HCT116 (cell line): ENCODE data around the gene TMEM204. TPM values are rescaled to one million over a fixed set of nuclear protein-coding genes. Genes with fewer than 3 reads are reported as not detected.

ENCODE experiments used
- ATAC-seq: fragments of 200-7000 bp; cut with Tn5 transposase; 2 replicates; pipeline ENCODE4 v1.9.1; 2020; ENCODE audit warnings: mild to moderate bottlenecking, moderate library complexity
- BruUV-seq: library from RNA; stranded (reverse); fragments of 400-500 nt; replicated peaks from 2 replicates; lab custom pipeline; 2021; lab: Mats Ljungman, UMichigan
- CTCF ChIA-PET: fragments of 300-600 bp; sonication (Branson Sonifier 250); formaldehyde crosslinking; loops from one replicate; lab custom pipeline; 2021; ENCODE audit warnings: antibody characterized with exemption; lab: Charles Lee
- POLR2A ChIA-PET: fragments of 300-600, 350-600 bp; sonication (Branson Sonifier 250); formaldehyde crosslinking; loops from one replicate; lab custom pipeline; 2021; ENCODE audit warnings: antibody characterized with exemption; lab: Charles Lee
- RAD21 ChIA-PET, 2 experiments: fragments of 300-600 bp; sonication (Branson Sonifier 250); formaldehyde crosslinking; loops; one replicate each; lab custom pipeline; 2023; ENCODE audit warnings: low total read pairs in 2 of 2; ENCODE audit not compliant: uncharacterized antibody in 2 of 2, unreplicated experiment in 2 of 2, low non-redundant PET in 1 of 2; lab: Charles Lee
- DNase-seq: peaks from one replicate; pipeline ENCODE4 v3.0.0-alpha.2; 2010; ENCODE audit warnings: low read depth, low spot score
- H2AFZ ChIP-seq: fragments of 200-600 bp; shearing (Covaris generic), sonication (generic); 2 replicates; pipeline ENCODE4 v1.6.1; 2017; ENCODE audit warnings: low read depth, mixed run types, mixed read lengths, antibody characterized with exemption, low read length; ENCODE audit not compliant: poor library complexity, severe bottlenecking
- H3K27ac ChIP-seq: 2 replicates; pipeline ENCODE4 v1.5.1; 2012; ENCODE audit warnings: low read depth, low read length
- H3K27me3 ChIP-seq: fragments of 200-600 bp; sonication (generic); 2 replicates; pipeline ENCODE4 v1.6.1; 2016; ENCODE audit warnings: mixed run types, low read length, mixed read lengths; ENCODE audit not compliant: insufficient read depth
- H3K36me3 ChIP-seq, 2 experiments: fragments of 200-500 bp in 1 of 2; fragments of 200-600 bp in 1 of 2; sonication (Bioruptor generic) in 1 of 2; sonication (generic) in 1 of 2; 2 replicates each; pipeline versions ENCODE4 v1.5.1 to v1.6.1; 2014 to 2016; ENCODE audit warnings: low read length in 2 of 2, inconsistent platforms in 1 of 2, mixed read lengths in 1 of 2, mixed run types in 1 of 2; ENCODE audit not compliant: insufficient read depth in 2 of 2, control insufficient read depth in 1 of 2
- H3K4me1 ChIP-seq, 2 experiments: fragments of 200-600 bp in 1 of 2; sonication (generic) in 1 of 2; 2 replicates each; pipeline versions ENCODE4 v1.5.1 to v1.6.1; 2012 to 2017; ENCODE audit warnings: low read length in 2 of 2, inconsistent platforms in 1 of 2, mild to moderate bottlenecking in 1 of 2, mixed read lengths in 1 of 2, mixed run types in 1 of 2, moderate library complexity in 1 of 2; ENCODE audit not compliant: insufficient read depth in 2 of 2, control insufficient read depth in 1 of 2
- H3K4me2 ChIP-seq: fragments of 200-600 bp; sonication (generic); 2 replicates; pipeline ENCODE4 v1.6.1; 2017; ENCODE audit warnings: mixed run types, low read length, mixed read lengths
- H3K4me3 ChIP-seq, 2 experiments: fragments of 200-600 bp in 1 of 2; sonication (generic) in 1 of 2; replicated peaks in 1 of 2; 2 replicates each; pipeline ENCODE4 v1.5.1; 2011 to 2016; ENCODE audit warnings: low read length in 2 of 2, control low read depth in 1 of 2, low read depth in 1 of 2, mild to moderate bottlenecking in 1 of 2, mixed read lengths in 1 of 2, mixed run types in 1 of 2
- H3K79me2 ChIP-seq: fragments of 200-600 bp; sonication (generic); 2 replicates; pipeline ENCODE4 v1.6.1; 2017; ENCODE audit warnings: mild to moderate bottlenecking, mixed run types, low read length, moderate library complexity, mixed read lengths; ENCODE audit not compliant: insufficient read depth
- H3K9ac ChIP-seq: fragments of 200-600 bp; sonication (generic); 2 replicates; pipeline ENCODE4 v1.6.1; 2016; ENCODE audit warnings: low read length, mixed read lengths
- H3K9me2 ChIP-seq: fragments of 200-600 bp; sonication (generic), shearing (Covaris generic); 2 replicates; pipeline ENCODE4 v1.6.1; 2017; ENCODE audit warnings: mixed run types, mild to moderate bottlenecking, moderate library complexity; ENCODE audit not compliant: insufficient read depth
- H3K9me3 ChIP-seq, 2 experiments: fragments of 200-500 bp in 1 of 2; fragments of 200-600 bp in 1 of 2; sonication (Bioruptor generic) in 1 of 2; sonication (generic) in 1 of 2; 2 replicates each; pipeline ENCODE4 v1.6.1; 2014 to 2017; ENCODE audit warnings: low read length in 2 of 2, mixed read lengths in 2 of 2, inconsistent platforms in 1 of 2, low read depth in 1 of 2, mild to moderate bottlenecking in 1 of 2, mixed run types in 1 of 2, moderate library complexity in 1 of 2; ENCODE audit not compliant: control insufficient read depth in 1 of 2, insufficient read depth in 1 of 2
- H4K20me1 ChIP-seq: fragments of 200-600 bp; sonication (generic), shearing (Covaris generic); 2 replicates; pipeline ENCODE4 v1.6.1; 2017; ENCODE audit warnings: mixed run types, mild to moderate bottlenecking, moderate library complexity; ENCODE audit not compliant: insufficient read depth
- CBX3 ChIP-seq: IDR thresholded peaks from 2 replicates; pipeline ENCODE4 v1.6.1; 2012; ENCODE audit warnings: low read depth
- EGR1 ChIP-seq: IDR thresholded peaks from 2 replicates; pipeline ENCODE4 v1.6.1; 2012; ENCODE audit warnings: low read depth
- EZH2 ChIP-seq: fragments of 200-600 bp; sonication (generic); IDR thresholded peaks from 2 replicates; pipeline ENCODE4 v1.6.1; 2017; ENCODE audit warnings: antibody characterized with exemption, mixed run types
- JUND ChIP-seq: IDR thresholded peaks from 2 replicates; pipeline ENCODE4 v1.6.1; 2012
- POLR2A ChIP-seq: IDR thresholded peaks from 2 replicates; pipeline ENCODE4 v1.7.0; 2011; ENCODE audit warnings: borderline replicate concordance; ENCODE audit not compliant: insufficient read depth, insufficient read length; ENCODE audit errors: extremely low read depth
- SIN3A ChIP-seq: IDR thresholded peaks from 2 replicates; pipeline ENCODE4 v1.6.1; 2012; ENCODE audit warnings: low read depth
- SP1 ChIP-seq: IDR thresholded peaks from 2 replicates; pipeline ENCODE4 v1.6.1; 2012; ENCODE audit warnings: low read depth
- SRF ChIP-seq: IDR thresholded peaks from 2 replicates; pipeline ENCODE4 v1.6.1; 2012; ENCODE audit warnings: low read depth
- TCF7L2 ChIP-seq: IDR thresholded peaks from 2 replicates; pipeline ENCODE4 v1.7.0; 2011; ENCODE audit warnings: borderline replicate concordance, inconsistent platforms; ENCODE audit not compliant: insufficient read depth, insufficient read length; ENCODE audit errors: extremely low read depth
- ZFX ChIP-seq: fragments of 450-650 bp; IDR thresholded peaks from 2 replicates; pipeline ENCODE4 v1.6.1; 2017
- ZNF274 ChIP-seq: fragments of 200-500 bp; sonication (Bioruptor generic); IDR thresholded peaks from 2 replicates; pipeline ENCODE4 v1.6.1; 2014; ENCODE audit warnings: mild to moderate bottlenecking, low read depth, low read length, inconsistent platforms
- intact Hi-C: fragments of 100-400 bp; cut with micrococcal nuclease; formaldehyde crosslinking; loops from 2 replicates; pipeline ENCODE4 v1.10.0; 2022
- total RNA-seq: library from RNA; stranded (reverse); gene quantifications from one replicate; pipeline ENCODE4 v1.2.1, GENCODE V29; 2021; ENCODE audit not compliant: unreplicated experiment
- TF ChIP-seq, protein P1 (sequence below): IDR thresholded peaks from 2 replicates; pipeline ENCODE4 v1.6.1; 2012; ENCODE audit warnings: low read depth
- TF ChIP-seq, protein P2 (sequence below): IDR thresholded peaks from 2 replicates; pipeline ENCODE4 v1.6.1; 2012
- TF ChIP-seq, protein P3 (sequence below): IDR thresholded peaks from 2 replicates; pipeline ENCODE4 v1.6.1; 2012
- TF ChIP-seq, protein P4 (sequence below), 3 experiments: fragments of 200-600 bp in 1 of 3; sonication (generic) in 1 of 3; IDR thresholded peaks in 2 of 3; conservative IDR thresholded peaks in 1 of 3; 2 replicates each; pipeline ENCODE4 v1.5.1; 2012 to 2017; ENCODE audit warnings: low read depth in 2 of 3, low read length in 2 of 3, antibody characterized with exemption in 1 of 3, borderline replicate concordance in 1 of 3, control low read depth in 1 of 3, mild to moderate bottlenecking in 1 of 3, mixed read lengths in 1 of 3, mixed run types in 1 of 3, moderate library complexity in 1 of 3; ENCODE audit not compliant: insufficient read depth in 1 of 3
- TF ChIP-seq, protein P5 (sequence below): IDR thresholded peaks from 2 replicates; pipeline ENCODE4 v1.6.1; 2011; ENCODE audit warnings: mild to moderate bottlenecking, low read length, moderate library complexity; ENCODE audit not compliant: insufficient replicate concordance; ENCODE audit errors: extremely low read depth

Gene TMEM204
- total RNA-seq, 1 experiment from 2014 or later: 0.22 TPM

DNA sequence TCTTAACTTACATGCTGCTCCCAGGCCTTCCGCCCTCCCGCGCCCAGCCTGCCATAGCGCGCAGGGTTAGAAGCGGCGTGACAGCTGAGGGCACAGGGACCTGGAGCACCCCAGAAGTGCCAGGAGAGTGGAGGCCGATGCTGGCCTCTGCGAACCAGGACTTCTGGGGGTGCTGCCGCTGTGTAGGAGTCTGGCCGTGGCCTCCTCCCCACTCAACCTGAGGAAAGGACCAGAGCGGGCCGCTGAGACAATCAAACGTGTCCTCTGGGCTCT lies 1.9 kb upstream of the TMEM204 start:
- H3K36me3 ChIP-seq: no peaks in the 10 kb centered on the region
- ChIA-PET RAD21 (no interaction called here), POLR2A (no interaction called here)
- intact Hi-C loops: no loop called here
- no peaks in the 10 kb centered on the region for H3K4me1 ChIP-seq
- ATAC-seq: no peak
- H3K27me3 ChIP-seq: no peaks in the 10 kb centered on the region
- H3K4me2 ChIP-seq: no peak overlapping the region
- no peaks in the 10 kb centered on the region for H4K20me1 ChIP-seq
- no peaks in the 10 kb centered on the region for H3K79me2 ChIP-seq
- no peaks in the 10 kb centered on the region for H3K9me2 ChIP-seq
- no peak overlapping the region for H3K4me3 ChIP-seq
- H3K9me3 ChIP-seq: no peaks in the 10 kb centered on the region
- no peak overlapping the region for H3K27ac ChIP-seq
- TF ChIP-seq SRF: no peak
- TF ChIP-seq ZNF274: no peak
- TF ChIP-seq EGR1: no peak
- TF ChIP-seq EZH2: no peak
- TF ChIP-seq, protein P1, sequence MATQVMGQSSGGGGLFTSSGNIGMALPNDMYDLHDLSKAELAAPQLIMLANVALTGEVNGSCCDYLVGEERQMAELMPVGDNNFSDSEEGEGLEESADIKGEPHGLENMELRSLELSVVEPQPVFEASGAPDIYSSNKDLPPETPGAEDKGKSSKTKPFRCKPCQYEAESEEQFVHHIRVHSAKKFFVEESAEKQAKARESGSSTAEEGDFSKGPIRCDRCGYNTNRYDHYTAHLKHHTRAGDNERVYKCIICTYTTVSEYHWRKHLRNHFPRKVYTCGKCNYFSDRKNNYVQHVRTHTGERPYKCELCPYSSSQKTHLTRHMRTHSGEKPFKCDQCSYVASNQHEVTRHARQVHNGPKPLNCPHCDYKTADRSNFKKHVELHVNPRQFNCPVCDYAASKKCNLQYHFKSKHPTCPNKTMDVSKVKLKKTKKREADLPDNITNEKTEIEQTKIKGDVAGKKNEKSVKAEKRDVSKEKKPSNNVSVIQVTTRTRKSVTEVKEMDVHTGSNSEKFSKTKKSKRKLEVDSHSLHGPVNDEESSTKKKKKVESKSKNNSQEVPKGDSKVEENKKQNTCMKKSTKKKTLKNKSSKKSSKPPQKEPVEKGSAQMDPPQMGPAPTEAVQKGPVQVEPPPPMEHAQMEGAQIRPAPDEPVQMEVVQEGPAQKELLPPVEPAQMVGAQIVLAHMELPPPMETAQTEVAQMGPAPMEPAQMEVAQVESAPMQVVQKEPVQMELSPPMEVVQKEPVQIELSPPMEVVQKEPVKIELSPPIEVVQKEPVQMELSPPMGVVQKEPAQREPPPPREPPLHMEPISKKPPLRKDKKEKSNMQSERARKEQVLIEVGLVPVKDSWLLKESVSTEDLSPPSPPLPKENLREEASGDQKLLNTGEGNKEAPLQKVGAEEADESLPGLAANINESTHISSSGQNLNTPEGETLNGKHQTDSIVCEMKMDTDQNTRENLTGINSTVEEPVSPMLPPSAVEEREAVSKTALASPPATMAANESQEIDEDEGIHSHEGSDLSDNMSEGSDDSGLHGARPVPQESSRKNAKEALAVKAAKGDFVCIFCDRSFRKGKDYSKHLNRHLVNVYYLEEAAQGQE: no peak
- no peak for TF ChIP-seq SP1
- no peak for TF ChIP-seq JUND
- TF ChIP-seq, protein P2, sequence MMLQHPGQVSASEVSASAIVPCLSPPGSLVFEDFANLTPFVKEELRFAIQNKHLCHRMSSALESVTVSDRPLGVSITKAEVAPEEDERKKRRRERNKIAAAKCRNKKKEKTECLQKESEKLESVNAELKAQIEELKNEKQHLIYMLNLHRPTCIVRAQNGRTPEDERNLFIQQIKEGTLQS: no peak
- no peak for TF ChIP-seq SIN3A
- TF ChIP-seq ZFX: no peak
- TF ChIP-seq, protein P3, sequence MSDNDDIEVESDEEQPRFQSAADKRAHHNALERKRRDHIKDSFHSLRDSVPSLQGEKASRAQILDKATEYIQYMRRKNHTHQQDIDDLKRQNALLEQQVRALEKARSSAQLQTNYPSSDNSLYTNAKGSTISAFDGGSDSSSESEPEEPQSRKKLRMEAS: no peak
- TF ChIP-seq, protein P4, sequence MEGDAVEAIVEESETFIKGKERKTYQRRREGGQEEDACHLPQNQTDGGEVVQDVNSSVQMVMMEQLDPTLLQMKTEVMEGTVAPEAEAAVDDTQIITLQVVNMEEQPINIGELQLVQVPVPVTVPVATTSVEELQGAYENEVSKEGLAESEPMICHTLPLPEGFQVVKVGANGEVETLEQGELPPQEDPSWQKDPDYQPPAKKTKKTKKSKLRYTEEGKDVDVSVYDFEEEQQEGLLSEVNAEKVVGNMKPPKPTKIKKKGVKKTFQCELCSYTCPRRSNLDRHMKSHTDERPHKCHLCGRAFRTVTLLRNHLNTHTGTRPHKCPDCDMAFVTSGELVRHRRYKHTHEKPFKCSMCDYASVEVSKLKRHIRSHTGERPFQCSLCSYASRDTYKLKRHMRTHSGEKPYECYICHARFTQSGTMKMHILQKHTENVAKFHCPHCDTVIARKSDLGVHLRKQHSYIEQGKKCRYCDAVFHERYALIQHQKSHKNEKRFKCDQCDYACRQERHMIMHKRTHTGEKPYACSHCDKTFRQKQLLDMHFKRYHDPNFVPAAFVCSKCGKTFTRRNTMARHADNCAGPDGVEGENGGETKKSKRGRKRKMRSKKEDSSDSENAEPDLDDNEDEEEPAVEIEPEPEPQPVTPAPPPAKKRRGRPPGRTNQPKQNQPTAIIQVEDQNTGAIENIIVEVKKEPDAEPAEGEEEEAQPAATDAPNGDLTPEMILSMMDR (IDR thresholded peaks at IDR 0.05 in 2 of 3, conservative IDR thresholded peaks at IDR 0.05 in 1 of 3; ENCODE audit: borderline replicate concordance in 1 of 3, insufficient read depth in 1 of 3, low read depth in 2 of 3, low read length in 2 of 3): no peak
- TF ChIP-seq POLR2A: no peak
- no peak for TF ChIP-seq TCF7L2
- TF ChIP-seq CBX3: no peak
- TF ChIP-seq, protein P5, sequence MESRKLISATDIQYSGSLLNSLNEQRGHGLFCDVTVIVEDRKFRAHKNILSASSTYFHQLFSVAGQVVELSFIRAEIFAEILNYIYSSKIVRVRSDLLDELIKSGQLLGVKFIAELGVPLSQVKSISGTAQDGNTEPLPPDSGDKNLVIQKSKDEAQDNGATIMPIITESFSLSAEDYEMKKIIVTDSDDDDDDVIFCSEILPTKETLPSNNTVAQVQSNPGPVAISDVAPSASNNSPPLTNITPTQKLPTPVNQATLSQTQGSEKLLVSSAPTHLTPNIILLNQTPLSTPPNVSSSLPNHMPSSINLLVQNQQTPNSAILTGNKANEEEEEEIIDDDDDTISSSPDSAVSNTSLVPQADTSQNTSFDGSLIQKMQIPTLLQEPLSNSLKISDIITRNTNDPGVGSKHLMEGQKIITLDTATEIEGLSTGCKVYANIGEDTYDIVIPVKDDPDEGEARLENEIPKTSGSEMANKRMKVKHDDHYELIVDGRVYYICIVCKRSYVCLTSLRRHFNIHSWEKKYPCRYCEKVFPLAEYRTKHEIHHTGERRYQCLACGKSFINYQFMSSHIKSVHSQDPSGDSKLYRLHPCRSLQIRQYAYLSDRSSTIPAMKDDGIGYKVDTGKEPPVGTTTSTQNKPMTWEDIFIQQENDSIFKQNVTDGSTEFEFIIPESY: no peak
- TF ChIP-seq, all 23 proteins: peak for 0
- no peak overlapping the region for H3K9ac ChIP-seq
- H2AFZ ChIP-seq: no peak overlapping the region
- no TSS peak for BruUV-seq
- DNase-seq: no peak
- CTCF ChIA-PET: no interaction called here
